Osteoblast (primary cell): ENCODE data around the gene ELAVL1. TPM values are rescaled to one million over a fixed set of nuclear protein-coding genes. Genes with fewer than 3 reads are reported as not detected.

Experiments used
- DNase-seq: peaks from one replicate; pipeline ENCODE4 v3.0.0; 2011; ENCODE audit warnings: low spot score, mixed read lengths; ENCODE audit not compliant: insufficient read length; ENCODE audit errors: missing footprints
- H2AFZ ChIP-seq: 2 replicates; pipeline ENCODE4 v1.6.0; 2011; ENCODE audit warnings: mild to moderate bottlenecking, low read length
- H3K27ac ChIP-seq: 2 replicates; pipeline ENCODE4 v1.5.1; 2011; ENCODE audit warnings: mild to moderate bottlenecking, low read depth, low read length, moderate library complexity
- H3K27me3 ChIP-seq: 2 replicates; pipeline ENCODE4 v1.6.0; 2012; ENCODE audit warnings: mild to moderate bottlenecking, control low read depth, inconsistent platforms, low read length, moderate library complexity; ENCODE audit not compliant: insufficient read depth
- H3K36me3 ChIP-seq: 2 replicates; pipeline ENCODE4 v1.5.1; 2011; ENCODE audit warnings: mild to moderate bottlenecking, low read length, control low read depth, moderate library complexity; ENCODE audit not compliant: insufficient read depth
- H3K4me1 ChIP-seq: 2 replicates; pipeline ENCODE4 v1.5.1; 2011; ENCODE audit warnings: mild to moderate bottlenecking, low read length, control low read depth, moderate library complexity; ENCODE audit not compliant: insufficient read depth
- H3K4me2 ChIP-seq: 2 replicates; pipeline ENCODE4 v1.6.0; 2011; ENCODE audit warnings: mild to moderate bottlenecking, low read length; ENCODE audit not compliant: insufficient read depth
- H3K4me3 ChIP-seq: fragments of 200-600 bp; sonication (generic); 3 replicates; pipeline ENCODE4 v1.5.1; 2012; ENCODE audit warnings: mild to moderate bottlenecking, low read length, inconsistent platforms; ENCODE audit not compliant: insufficient read depth
- H3K79me2 ChIP-seq: 2 replicates; pipeline ENCODE4 v1.6.0; 2012; ENCODE audit warnings: mild to moderate bottlenecking, low read length, control low read depth, inconsistent platforms; ENCODE audit not compliant: insufficient read depth
- H3K9me3 ChIP-seq: 2 replicates; pipeline ENCODE4 v1.5.1; 2011; ENCODE audit warnings: low read depth, low read length, control low read depth
- H4K20me1 ChIP-seq: 2 replicates; pipeline ENCODE4 v1.6.0; 2012; ENCODE audit warnings: mild to moderate bottlenecking, low read length, control low read depth; ENCODE audit not compliant: insufficient read depth
- CTCF ChIP-seq: IDR thresholded peaks from 2 replicates; pipeline ENCODE4 v1.5.1; 2011; ENCODE audit warnings: mild to moderate bottlenecking, low read depth, low read length, moderate library complexity; ENCODE audit errors: extremely low read depth
- total RNA-seq: library from RNA; depleted of rRNA; stranded (reverse); fragments of >200 nt; gene quantifications from 2 replicates; pipeline ENCODE4 v1.2.3, GENCODE V29; 2012

Gene ELAVL1
- total RNA-seq, 1 donor, result 25.7 TPM

GRCh38 chr19:7947939-7948338 lies 57.5 kb downstream of the ELAVL1 start:
- TF ChIP-seq CTCF, result no peak
- Histone ChIP-seq H3K4me2 (no peak overlapping the region), H3K4me3 (no peak overlapping the region), H2AFZ (no peak overlapping the region), H4K20me1 (no peaks in the 10 kb centered on the region), H3K36me3 (no peaks in the 10 kb centered on the region), H3K79me2 (peaks cover 5% of the 10 kb centered on the region), H3K9me3 (no peaks in the 10 kb centered on the region), H3K4me1 (peaks cover 7% of the 10 kb centered on the region), H3K27me3 (no peaks in the 10 kb centered on the region), H3K27ac (no peak overlapping the region)
- DNase-seq, result no peak

GRCh38 chr19:7944177-7944761 lies 61.2 kb downstream of the ELAVL1 start:
- H3K36me3 ChIP-seq, result peaks cover 7% of the 10 kb centered on the region
- peak; percentile 87 for TF ChIP-seq CTCF

GRCh38 chr19:7943444-7944176 lies 61.8 kb downstream of the ELAVL1 start, which contains the start of gene TIMM44:
Gene TIMM44, minus strand, starts transcription at chr19:7943666. Its CDS starts 15 bp downstream, at chr19:7943651.
- Histone ChIP-seq H3K27me3 (no peaks in the 10 kb centered on the region), H3K79me2 (peaks cover 35% of the 10 kb centered on the region), H3K4me3 (peak within 1 kb of the TSS; percentile 95), H3K4me1 (peaks cover 14% of the 10 kb centered on the region), H3K4me2 (peak within 1 kb of the TSS; percentile 99), H3K9me3 (no peaks in the 10 kb centered on the region), H3K36me3 (peaks cover 7% of the 10 kb centered on the region), H3K27ac (peak within 1 kb of the TSS; percentile 95), H4K20me1 (peaks cover 5% of the 10 kb centered on the region), H2AFZ (peak within 1 kb of the TSS; percentile 92)
- peak; percentile 99 for DNase-seq
- TF ChIP-seq CTCF, result no peak

More at GRCh38 chr19:7944177-7944761, 61.2 kb downstream of the ELAVL1 start:
- no peaks in the 10 kb centered on the region for H3K9me3 ChIP-seq
- H3K4me3 ChIP-seq, result peak overlapping the region; percentile 95
- no peaks in the 10 kb centered on the region for H3K27me3 ChIP-seq
- H3K4me2 ChIP-seq, result peak overlapping the region; percentile 99
- peaks cover 14% of the 10 kb centered on the region for H3K4me1 ChIP-seq
- H3K79me2 ChIP-seq, result peaks cover 35% of the 10 kb centered on the region
- DNase-seq, result peak; percentile 95
- peak overlapping the region; percentile 86 for H3K27ac ChIP-seq
- H4K20me1 ChIP-seq, result peaks cover 5% of the 10 kb centered on the region
- peak overlapping the region; percentile 92 for H2AFZ ChIP-seq

GRCh38 chr19:7942981-7943443 lies 62.4 kb downstream of the ELAVL1 start:
- H2AFZ ChIP-seq, result peak overlapping the region; percentile 87
- H3K4me3 ChIP-seq, result peak overlapping the region; percentile 95
- DNase-seq, result peak; percentile 73
- no peaks in the 10 kb centered on the region for H3K9me3 ChIP-seq
- peak overlapping the region; percentile 84 for H3K4me2 ChIP-seq
- no peak for TF ChIP-seq CTCF
- H3K79me2 ChIP-seq, result peaks cover 35% of the 10 kb centered on the region
- H3K4me1 ChIP-seq, result peaks cover 14% of the 10 kb centered on the region
- H4K20me1 ChIP-seq, result peaks cover 5% of the 10 kb centered on the region
- H3K27ac ChIP-seq, result peak overlapping the region; percentile 95
- H3K27me3 ChIP-seq, result no peaks in the 10 kb centered on the region
- H3K36me3 ChIP-seq, result peaks cover 11% of the 10 kb centered on the region
